Head of caudate nucleus (tissue), 42 donors: ENCODE data around the gene BRF1.
"Not testable (repeated sequence)": the region's sequence is repeated elsewhere in the genome, so short reads cannot be mapped to it uniquely, and the experiment has no call there.

Source experiments
- DNase-seq, 42 donors: peaks; one replicate each; pipeline versions ENCODE4 v3.0.0 to v3.0.0-alpha.2; 2020 to 2021; ENCODE audit warnings: mixed read lengths in 7 of 42
- intact Hi-C: fragments of 100-400 bp; cut with DNase I; formaldehyde crosslinking; loops from one replicate; pipeline ENCODE4 v1.15.0; 2022

BRF1 gene

GRCh38 chr14:105334383-105335230 lies 33.8 kb upstream of the BRF1 start:
- intact Hi-C loops, result no loop called here
- no peak for DNase-seq

GRCh38 chr14:105333613-105334364 lies 33.0 kb upstream of the BRF1 start:
- intact Hi-C loops, result no loop called here
- no peak for DNase-seq

- DNase-seq, result peak in 11 of 42 donors; percentile 37 to 67 (median 50)
- intact Hi-C loops, result no loop called here
Observed at GRCh38 chr14:105333020-105333490, 32.3 kb upstream of the BRF1 start.

GRCh38 chr14:105332350-105332874 lies 31.6 kb upstream of the BRF1 start:
- intact Hi-C loops, result no loop called here
- DNase-seq, result no peak

GRCh38 chr14:105331575-105332349 lies 31.0 kb upstream of the BRF1 start:
- DNase-seq, result no peak
- intact Hi-C loops, result no loop called here

GRCh38 chr14:105330491-105330895 lies 29.7 kb upstream of the BRF1 start:
- intact Hi-C loops, result no loop called here
- no peak for DNase-seq

- no peak for DNase-seq
Observed at GRCh38 chr14:105329411-105330150, 28.8 kb upstream of the BRF1 start.

GRCh38 chr14:105328678-105329390 lies 28.0 kb upstream of the BRF1 start:
- no peak for DNase-seq
- intact Hi-C loops, result no loop called here

More at GRCh38 chr14:105329411-105330150, 28.8 kb upstream of the BRF1 start:
- intact Hi-C loops, result no loop called here

GRCh38 chr14:105328070-105328677 lies 27.4 kb upstream of the BRF1 start:
- peak in 1 of 42 donors; percentile 42 for DNase-seq
- intact Hi-C loops, result no loop called here

GRCh38 chr14:105327695-105328045 lies 26.9 kb upstream of the BRF1 start:
- DNase-seq, intact Hi-C loops: not testable (repeated sequence)

- intact Hi-C loops, result no loop called here
- DNase-seq, result no peak
Observed at GRCh38 chr14:105326891-105327694, 26.3 kb upstream of the BRF1 start.

GRCh38 chr14:105326568-105326867 lies 25.7 kb upstream of the BRF1 start:
- DNase-seq, result no peak
- intact Hi-C loops, result no loop called here

GRCh38 chr14:105325716-105326567 lies 25.1 kb upstream of the BRF1 start:
- no peak for DNase-seq

GRCh38 chr14:105325303-105325702 lies 24.5 kb upstream of the BRF1 start:
- intact Hi-C loops, result no loop called here
- DNase-seq, result no peak

More at GRCh38 chr14:105325716-105326567, 25.1 kb upstream of the BRF1 start:
- intact Hi-C loops, result no loop called here

GRCh38 chr14:105324871-105325270 lies 24.1 kb upstream of the BRF1 start:
- no peak for DNase-seq
- intact Hi-C loops, result no loop called here
